H1 (cell line): ENCODE results near the gene VPS25. TPM values are rescaled to one million over a fixed set of nuclear protein-coding genes. Genes with fewer than 3 reads are reported as not detected.

Experiments
- ASH2L ChIP-seq: fragments of 200-600, 300-600 bp; sonication (generic); IDR thresholded peaks from one replicate; pipeline ENCODE4 v1.7.1; 2017; ENCODE audit warnings: low read length
- BACH1 ChIP-seq: IDR thresholded peaks from 2 replicates; pipeline ENCODE4 v1.6.1; 2012; ENCODE audit warnings: low read length, improper control_type of control experiment
- CHD7 ChIP-seq: fragments of 300-600 bp; sonication (generic); IDR thresholded peaks from 2 replicates; pipeline ENCODE4 v1.7.1; 2012; ENCODE audit warnings: low read length, moderate library complexity, mild to moderate bottlenecking, inconsistent platforms; ENCODE audit not compliant: insufficient replicate concordance
- EGR1 ChIP-seq: IDR thresholded peaks from 2 replicates; pipeline ENCODE4 v1.6.1; 2011; ENCODE audit warnings: low read depth, low read length, borderline replicate concordance
- KDM1A ChIP-seq: fragments of 200-600, 300-600 bp; sonication (generic); IDR thresholded peaks from 2 replicates; pipeline ENCODE4 v1.7.1; 2016; ENCODE audit warnings: mild to moderate bottlenecking, low read length, borderline replicate concordance
- POU5F1 ChIP-seq: IDR thresholded peaks from 2 replicates; pipeline ENCODE4 v1.6.1; 2011; ENCODE audit warnings: low read depth, mild to moderate bottlenecking, low read length, moderate library complexity
- RBBP5 ChIP-seq: IDR thresholded peaks from 2 replicates; pipeline ENCODE4 v1.7.1; 2012; ENCODE audit warnings: low read depth, mild to moderate bottlenecking, inconsistent platforms, low read length, moderate library complexity, borderline replicate concordance
- SAP30 ChIP-seq: fragments of 300-600 bp; sonication (generic); IDR thresholded peaks from 2 replicates; pipeline ENCODE4 v1.7.1; 2012; ENCODE audit warnings: low read length, moderate library complexity, mild to moderate bottlenecking, inconsistent platforms; ENCODE audit not compliant: insufficient read depth, insufficient replicate concordance
- TAF7 ChIP-seq: optimal IDR thresholded peaks from 2 replicates; pipeline ENCODE3; 2011; ENCODE audit warnings: low read depth, mild to moderate bottlenecking, inconsistent platforms, low read length, moderate library complexity, borderline replicate concordance
- TEAD4 ChIP-seq: IDR thresholded peaks from 2 replicates; pipeline ENCODE4 v1.6.1; 2012; ENCODE audit warnings: low read depth, low read length, inconsistent platforms, mixed read lengths
- polyA plus RNA-seq, 7 experiments: library from polyadenylated mRNA; depleted of rRNA in 3 of 7; stranded (reverse) in 5 of 7; unstranded in 2 of 7; fragments of >200 nt in 5 of 7; fragments of 200-250 nt in 2 of 7; gene quantifications; 1 replicate in 5 of 7; 2 replicates in 1 of 7; 4 replicates in 1 of 7; pipeline versions ENCODE4 v1.2.1 to v1.2.3, GENCODE V29; 2011 to 2013; ENCODE audit warnings: missing spikeins in 2 of 7, mixed read lengths in 2 of 7
- total RNA-seq: library from RNA; stranded (reverse); fragmentation: NEBNext Ultra II Directional; extraction: Animal tissue kit (Norgen Biotek cat#: 25700); gene quantifications from 2 replicates; pipeline ENCODE4 v1.2.1, GENCODE V29; 2021

Gene VPS25
- total and polyA plus RNA-seq, 2 of the 8 experiments (the other 6 are each of a cell fraction or from before 2014, with no cell fraction given), result 88.2 to 188 TPM

GRCh38 chr17:42795061-42795460, 21.8 kb downstream of the VPS25 start (continued):
- no peak for TF ChIP-seq CHD7
- no peak for TF ChIP-seq SAP30
- no peak for TF ChIP-seq POU5F1
- no peak for TF ChIP-seq ASH2L
- no peak for TF ChIP-seq RBBP5
- TF ChIP-seq BACH1, result no peak
- no peak for TF ChIP-seq KDM1A
- no peak for TF ChIP-seq TEAD4
- TF ChIP-seq TAF7, result no peak
- no peak for TF ChIP-seq EGR1
